GM18870 (cell line): ENCODE results near the gene TRPC4AP.

ENCODE experiments used
- ATAC-seq: cut with Tn5 transposase; IDR thresholded peaks from one replicate; pipeline ENCODE4 v1.9.1; 2021; ENCODE audit warnings: moderate library complexity; ENCODE audit not compliant: unreplicated experiment

The TRPC4AP gene

GRCh38 chr20:35003211-35004031 is 89.2 kb downstream of the TRPC4AP start:
- ATAC-seq: no peak

GRCh38 chr20:35002426-35003210 is 90.0 kb downstream of the TRPC4AP start:
- ATAC-seq: no peak

- ATAC-seq: no peak
Measured at GRCh38 chr20:35001596-35002362, 90.8 kb downstream of the TRPC4AP start.

GRCh38 chr20:35000922-35001595 is 91.5 kb downstream of the TRPC4AP start:
- no peak for ATAC-seq

- ATAC-seq: no peak
Measured at GRCh38 chr20:35000311-35000921, 92.2 kb downstream of the TRPC4AP start.

- ATAC-seq: no peak
Measured at GRCh38 chr20:34999782-35000181, 92.8 kb downstream of the TRPC4AP start.

- no peak for ATAC-seq
Measured at GRCh38 chr20:34999021-34999451, 93.6 kb downstream of the TRPC4AP start.

- no peak for ATAC-seq
Measured at GRCh38 chr20:34998331-34998950, 94.2 kb downstream of the TRPC4AP start.

- ATAC-seq: no peak
Measured at GRCh38 chr20:34997774-34998173, 94.8 kb downstream of the TRPC4AP start.

GRCh38 chr20:34997131-34997561 is 95.5 kb downstream of the TRPC4AP start:
- ATAC-seq: no peak

GRCh38 chr20:34996243-34997028 is 96.2 kb downstream of the TRPC4AP start:
- ATAC-seq: no peak

GRCh38 chr20:34995696-34996095 is 96.9 kb downstream of the TRPC4AP start:
- ATAC-seq: no peak

GRCh38 chr20:34995192-34995591 is 97.4 kb downstream of the TRPC4AP start:
- no peak for ATAC-seq

- ATAC-seq: no peak
Measured at GRCh38 chr20:34994509-34995131, 98.0 kb downstream of the TRPC4AP start.

- no peak for ATAC-seq
Measured at GRCh38 chr20:34993941-34994508, 98.6 kb downstream of the TRPC4AP start.

GRCh38 chr20:34992751-34993417 is 99.7 kb downstream of the TRPC4AP start:
- no peak for ATAC-seq

- no peak for ATAC-seq
Measured at GRCh38 chr20:34990661-34991214, 101.9 kb downstream of the TRPC4AP start.
